HG03558 (cell line): ENCODE measurements around the gene ZC2HC1B.

ENCODE experiments used
- ATAC-seq: cut with Tn5 transposase; IDR thresholded peaks from one replicate; pipeline ENCODE4 v1.9.1; 2021; ENCODE audit warnings: moderate number of reproducible peaks; ENCODE audit not compliant: unreplicated experiment; ENCODE audit errors: extremely low read depth

Gene ZC2HC1B

DNA sequence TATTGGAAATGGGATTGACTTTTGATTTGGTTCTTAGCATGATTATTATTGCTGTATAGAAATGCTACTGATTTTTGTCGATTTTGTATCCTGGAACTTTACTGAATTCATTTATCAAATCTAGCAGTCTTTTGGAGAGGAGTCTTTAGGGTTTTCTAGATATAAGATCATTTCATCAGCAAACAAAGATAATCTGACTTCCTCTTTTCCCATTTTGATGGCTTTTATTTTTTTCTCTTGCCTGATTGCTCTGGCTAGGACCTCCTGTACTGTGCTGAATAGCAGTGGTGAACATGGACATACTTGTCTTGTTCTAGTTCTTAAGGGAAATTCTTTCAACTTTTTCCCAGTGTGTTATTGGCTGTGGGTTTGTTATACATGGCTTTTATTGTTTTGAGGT lies 64.6 kb downstream of the ZC2HC1B start:
- ATAC-seq: no peak

DNA sequence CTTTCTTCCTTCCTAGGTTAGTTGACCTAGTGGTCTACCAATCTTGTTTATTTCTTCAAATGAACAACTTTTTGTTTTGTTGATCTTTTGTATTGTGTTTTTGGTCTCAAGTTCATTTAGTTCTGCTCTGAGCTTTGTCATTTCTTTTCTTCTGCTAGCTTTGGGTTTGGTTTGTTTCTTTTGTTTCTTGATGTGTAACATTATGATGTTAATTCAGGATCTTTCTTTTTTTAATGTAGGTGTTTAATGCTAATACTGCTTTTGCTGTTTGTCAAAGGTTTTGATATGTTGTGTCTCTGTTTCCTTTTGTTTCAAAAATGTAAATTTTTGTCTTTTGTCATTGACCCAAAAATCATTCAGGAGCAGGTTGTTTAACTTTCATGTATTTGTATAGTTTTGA lies 65.7 kb downstream of the ZC2HC1B start:
- ATAC-seq: no peak

DNA sequence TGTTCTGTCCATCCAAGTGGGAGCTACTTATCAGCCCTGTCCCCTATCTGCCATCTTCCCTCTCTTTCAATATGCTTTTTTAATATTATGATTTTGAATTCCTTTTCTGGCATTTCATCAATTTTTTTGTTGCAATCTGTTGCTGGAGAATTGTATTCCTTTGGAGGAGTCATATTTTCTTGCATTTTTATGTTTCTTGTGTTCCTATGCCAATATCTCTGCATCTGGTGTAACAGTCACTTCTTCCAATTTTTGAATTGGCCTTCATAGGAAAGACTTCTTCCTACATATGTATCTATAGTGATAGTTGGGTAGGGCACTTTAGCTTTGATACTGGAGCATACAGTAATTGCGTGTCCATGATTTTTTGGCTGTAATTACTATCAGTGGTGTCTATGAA lies 70.1 kb downstream of the ZC2HC1B start:
- ATAC-seq: no peak

DNA sequence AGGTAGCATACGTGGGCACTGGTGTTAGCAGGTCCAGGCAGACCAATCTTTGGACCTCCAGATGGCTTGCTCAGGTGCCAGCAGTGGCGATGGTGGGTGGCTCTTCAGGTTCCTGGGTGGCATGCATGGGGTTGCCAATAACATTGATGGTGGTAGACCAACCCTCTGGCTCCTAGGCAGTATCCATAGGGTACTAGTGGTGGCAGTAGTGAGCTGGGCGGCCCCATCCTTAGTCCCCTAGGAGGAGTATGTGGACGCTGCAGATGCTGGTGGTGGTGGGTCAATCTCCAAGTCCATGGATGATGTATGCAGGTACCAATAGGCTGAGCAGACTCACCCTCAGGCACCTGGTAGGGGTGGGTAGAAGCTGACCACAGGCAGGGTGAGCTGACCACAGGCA lies 70.6 kb downstream of the ZC2HC1B start:
- no peak for ATAC-seq

DNA sequence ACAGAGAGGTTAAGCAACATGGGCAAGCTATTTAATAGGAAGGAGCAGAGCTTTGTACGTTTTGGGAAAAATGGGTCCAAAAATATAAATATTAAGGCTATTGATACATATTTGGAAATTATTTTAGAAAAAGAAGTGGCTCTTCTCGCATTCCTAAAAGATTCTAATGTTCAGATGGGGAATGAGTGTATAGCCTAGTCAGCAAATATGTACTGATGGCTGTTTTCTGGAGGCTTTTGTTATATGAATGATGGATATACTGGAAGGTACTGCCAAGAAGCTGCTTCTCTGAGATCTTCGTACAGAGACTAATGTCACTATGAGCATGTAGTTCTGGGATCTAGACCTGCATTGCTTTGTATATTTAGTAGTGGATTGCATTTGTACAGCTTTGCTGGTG lies 72.1 kb downstream of the ZC2HC1B start:
- ATAC-seq: no peak

DNA sequence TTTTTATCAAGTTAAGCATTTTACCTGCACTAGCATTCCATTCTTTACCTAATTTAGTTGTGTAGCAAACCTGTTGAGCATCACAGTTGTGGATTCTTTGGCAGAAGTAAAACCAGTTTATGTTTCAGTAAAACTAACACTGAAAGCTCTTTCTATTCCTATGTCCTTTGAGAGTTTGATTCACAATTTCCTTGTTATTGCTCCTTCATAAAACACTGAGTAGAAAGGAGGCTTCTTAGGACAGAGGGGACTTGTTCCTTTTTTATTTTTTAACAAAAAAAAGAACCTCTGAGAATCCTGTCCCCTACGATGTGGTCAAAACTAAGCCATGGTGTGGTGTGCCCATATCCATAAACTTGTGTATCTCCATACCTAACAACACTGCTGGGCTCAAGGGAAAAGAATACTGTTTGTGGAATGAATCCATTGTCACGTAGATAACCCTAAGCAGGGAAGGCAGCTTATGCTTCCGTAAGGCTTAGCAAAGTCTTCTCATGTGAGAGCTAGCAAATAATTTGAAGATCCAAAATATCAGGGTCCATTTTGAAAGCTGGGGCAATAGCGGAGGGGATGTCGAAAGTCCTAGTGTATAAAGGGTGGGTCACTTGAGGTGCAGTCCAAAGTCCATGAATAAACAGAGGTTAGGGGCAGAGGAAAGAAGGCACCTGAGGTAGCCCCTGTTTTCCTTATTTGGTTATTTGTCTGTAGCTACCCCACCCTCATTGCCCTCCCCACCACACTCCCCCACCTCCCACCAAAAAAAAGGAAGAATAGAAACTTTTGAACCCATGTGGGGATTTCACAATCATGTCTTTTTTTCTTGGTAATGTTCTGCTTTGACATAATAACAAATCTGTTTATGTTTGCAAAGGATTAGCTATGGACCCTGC lies 72.7 kb downstream of the ZC2HC1B start:
- ATAC-seq: no peak

DNA sequence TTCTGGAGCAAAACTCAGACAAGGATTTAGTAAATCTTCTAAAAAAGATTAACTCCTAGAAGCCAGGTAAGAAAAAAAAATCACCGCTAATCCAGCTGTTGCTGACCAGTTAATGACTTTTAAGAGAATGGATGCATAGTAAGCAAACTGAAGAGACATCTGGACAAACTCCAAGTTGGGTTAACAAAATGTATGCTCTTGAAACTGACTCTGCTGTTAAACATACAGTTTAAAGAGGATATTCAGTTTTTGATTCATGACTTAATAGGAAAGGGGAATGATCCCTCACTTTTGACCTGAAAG lies 73.3 kb downstream of the ZC2HC1B start:
- no peak for ATAC-seq

DNA sequence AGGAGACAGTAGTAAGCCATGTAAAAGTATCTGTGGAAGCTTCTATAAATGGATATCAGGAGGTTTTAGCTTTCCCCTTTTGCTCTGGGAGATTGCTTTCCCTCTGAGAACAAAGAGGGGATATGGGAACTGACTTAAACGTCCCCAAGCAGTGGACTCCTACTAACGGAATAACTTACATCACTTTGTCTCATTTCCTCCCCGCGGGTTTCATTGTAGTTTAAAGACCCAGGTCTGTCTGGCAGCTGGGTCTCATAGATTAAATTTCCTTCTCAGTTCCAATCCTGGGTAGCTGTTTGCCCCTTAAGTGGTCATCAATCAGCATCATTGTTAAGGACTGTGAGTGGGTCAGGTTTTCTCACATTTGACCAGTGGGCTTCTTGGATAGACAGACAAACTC lies 75.1 kb downstream of the ZC2HC1B start:
- no peak for ATAC-seq

DNA sequence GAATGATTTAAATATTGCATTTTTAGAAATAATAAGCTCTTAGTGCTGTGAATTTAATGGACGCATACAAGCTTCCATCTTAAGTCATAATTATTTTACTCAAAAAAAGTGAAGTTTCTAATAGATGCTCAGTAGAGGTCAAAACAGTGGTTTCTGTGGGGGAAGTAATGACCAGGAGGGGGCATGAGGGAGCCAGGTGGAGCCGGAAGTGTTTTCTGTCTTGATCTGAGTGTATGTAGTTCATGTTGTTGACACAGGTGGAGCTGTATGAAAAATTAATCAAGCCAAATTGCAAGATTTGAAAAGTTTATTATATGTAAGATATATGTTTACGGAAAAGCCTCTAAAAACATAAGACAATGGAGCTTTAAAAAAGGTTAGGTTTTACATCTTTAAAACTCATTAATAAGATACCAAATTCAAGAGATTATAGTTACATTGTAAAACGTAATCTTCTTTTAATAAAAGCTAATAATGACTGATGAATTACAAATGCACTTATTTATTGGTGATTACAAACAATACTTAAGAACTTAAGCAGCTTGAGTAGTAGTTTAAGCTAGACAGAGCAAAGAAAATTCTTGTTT lies 75.8 kb downstream of the ZC2HC1B start:
- peak; percentile 97 for ATAC-seq

DNA sequence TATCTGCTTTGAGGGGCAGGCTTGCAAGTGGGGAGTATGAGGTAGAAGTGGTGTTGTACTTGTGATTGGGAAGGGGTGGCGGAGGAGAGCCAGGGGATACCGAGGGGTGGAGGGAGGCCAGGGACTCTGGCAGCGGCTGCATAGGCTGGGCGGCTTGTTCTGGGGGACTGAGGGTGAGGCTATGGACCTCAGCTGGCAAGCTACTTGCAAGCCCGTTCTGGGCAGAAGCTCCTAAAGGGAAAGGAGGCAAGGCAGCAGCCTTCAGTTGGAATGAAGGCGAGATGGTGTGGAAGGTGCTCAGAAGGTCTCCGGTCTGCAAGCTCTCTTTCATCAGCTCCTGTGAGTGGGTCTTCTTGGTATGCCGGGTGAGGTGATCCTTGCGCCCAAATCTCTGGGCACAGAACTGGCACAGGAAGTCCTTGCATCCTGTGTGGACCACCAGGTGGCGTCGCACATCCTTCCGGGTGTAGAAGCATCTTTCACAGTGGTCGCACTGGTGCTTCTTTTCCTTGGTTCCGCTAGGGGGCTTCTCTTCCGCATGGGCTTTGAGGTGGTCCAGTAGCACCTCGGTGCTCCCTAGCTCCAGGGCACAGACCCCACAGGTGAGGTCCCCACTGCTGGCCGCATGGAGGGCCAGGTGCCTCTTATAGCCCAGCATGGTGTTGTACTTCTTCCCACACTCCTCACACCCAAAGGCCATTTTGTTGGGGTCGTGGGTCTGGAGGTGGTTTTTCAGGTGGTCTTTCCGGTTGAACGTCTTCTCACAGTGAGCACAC lies 77.8 kb downstream of the ZC2HC1B start:
- no peak for ATAC-seq

DNA sequence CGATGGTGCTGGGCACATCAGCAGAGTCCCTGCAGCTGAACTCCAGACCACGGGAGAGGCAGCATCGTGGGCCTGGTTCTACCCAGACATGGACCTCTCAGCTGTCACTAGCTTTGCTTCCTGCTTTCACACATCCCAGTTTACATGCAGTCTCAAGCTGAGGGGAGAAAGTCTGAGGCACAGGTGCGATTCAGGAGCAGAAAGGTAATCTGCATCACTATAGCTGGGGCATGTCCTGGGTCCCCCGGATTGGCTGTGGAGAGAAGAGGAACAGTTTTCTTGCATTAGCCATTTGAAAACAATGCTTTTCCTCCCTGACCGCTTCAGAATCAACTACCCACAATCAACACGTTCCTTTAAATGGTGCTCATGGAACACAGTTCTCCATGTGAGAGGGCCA lies 83.9 kb downstream of the ZC2HC1B start:
- ATAC-seq: no peak

DNA sequence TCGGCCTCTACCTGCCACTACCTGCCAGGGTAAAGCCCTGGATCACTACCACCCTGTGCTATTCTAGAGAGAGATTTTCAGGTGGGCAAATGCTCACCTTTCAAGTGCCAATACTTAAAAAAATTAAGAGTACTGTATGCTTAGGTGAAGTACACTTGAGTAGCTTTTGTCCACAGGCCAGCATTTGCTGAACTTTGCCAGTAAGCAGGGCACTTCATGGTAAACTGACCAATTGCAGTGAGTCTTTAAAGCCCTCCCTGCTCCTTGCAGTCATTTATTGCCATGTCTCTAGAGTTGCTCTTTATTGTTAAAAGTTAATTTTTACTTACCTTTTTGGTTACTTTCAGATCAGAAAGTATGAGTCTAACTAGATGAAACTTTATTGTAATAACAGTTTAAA lies 85.3 kb downstream of the ZC2HC1B start:
- ATAC-seq: no peak

DNA sequence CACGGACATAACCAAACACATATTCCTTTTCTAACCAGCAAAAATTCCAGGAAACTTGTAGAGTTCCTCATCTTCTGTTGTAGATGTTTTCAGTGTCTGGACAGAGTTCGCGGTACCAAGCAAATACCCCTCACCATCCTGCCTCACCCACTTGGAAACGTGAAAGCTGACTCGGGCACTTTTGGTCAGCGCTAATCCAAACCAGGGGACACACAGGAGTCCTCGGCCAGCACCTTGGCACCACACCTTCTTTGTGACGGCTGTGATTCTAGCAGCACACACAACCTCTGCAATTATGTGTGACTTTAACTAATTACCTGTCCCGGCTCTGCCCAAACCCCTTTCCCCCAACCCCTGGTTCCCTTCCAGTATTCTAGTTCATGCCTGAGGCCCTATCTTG lies 85.7 kb downstream of the ZC2HC1B start:
- ATAC-seq: no peak

DNA sequence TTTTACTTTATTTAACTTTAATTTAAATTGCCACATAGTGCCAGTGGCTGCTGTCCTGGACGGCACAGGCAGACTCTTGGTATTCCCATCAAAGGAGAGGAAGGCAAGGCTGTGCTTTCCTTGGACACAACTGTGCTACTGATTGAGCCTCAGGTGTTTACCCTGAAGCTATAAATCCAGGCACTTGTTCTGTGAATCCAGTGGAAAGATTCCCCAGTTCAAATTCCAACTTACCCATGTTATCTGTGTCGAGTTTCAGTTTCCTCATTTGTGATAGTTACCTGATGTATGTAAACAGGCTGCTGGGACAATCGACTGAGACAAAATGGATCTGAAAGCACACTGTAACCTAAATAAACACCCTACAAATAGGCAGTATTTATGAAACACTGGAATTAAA lies 86.6 kb downstream of the ZC2HC1B start:
- no peak for ATAC-seq

DNA sequence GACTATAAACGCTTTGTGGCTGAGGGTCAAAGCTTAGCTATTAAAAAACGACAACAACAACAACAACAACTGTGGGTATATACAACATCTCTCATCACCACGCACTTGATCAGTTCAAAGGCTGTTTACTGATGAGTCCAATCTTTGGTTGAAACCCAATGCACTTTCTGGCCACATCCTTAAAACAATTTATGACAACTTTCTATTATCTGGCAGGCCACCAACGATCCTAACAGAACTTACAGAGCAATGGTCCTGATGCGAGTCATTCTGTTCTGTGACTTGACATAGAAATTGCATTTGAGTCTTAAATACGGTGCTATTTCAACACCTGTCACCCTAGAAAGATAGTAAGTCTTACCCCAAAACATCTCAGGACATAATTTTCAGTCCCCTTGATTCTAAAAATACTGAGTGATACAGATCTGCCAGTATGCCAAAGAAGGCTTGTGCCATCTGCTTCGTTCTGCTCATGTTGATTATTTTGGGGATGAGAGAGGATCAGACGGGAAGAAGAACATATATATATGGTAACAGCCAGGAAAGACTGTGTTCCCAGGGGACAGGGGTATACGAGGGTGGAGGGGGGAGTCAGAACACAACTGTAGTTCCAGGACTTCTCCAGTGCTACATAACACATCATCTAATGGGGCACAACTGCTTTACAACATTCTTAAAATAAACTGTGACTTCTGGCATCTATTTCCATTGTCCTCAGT lies 87.9 kb downstream of the ZC2HC1B start:
- no peak for ATAC-seq

DNA sequence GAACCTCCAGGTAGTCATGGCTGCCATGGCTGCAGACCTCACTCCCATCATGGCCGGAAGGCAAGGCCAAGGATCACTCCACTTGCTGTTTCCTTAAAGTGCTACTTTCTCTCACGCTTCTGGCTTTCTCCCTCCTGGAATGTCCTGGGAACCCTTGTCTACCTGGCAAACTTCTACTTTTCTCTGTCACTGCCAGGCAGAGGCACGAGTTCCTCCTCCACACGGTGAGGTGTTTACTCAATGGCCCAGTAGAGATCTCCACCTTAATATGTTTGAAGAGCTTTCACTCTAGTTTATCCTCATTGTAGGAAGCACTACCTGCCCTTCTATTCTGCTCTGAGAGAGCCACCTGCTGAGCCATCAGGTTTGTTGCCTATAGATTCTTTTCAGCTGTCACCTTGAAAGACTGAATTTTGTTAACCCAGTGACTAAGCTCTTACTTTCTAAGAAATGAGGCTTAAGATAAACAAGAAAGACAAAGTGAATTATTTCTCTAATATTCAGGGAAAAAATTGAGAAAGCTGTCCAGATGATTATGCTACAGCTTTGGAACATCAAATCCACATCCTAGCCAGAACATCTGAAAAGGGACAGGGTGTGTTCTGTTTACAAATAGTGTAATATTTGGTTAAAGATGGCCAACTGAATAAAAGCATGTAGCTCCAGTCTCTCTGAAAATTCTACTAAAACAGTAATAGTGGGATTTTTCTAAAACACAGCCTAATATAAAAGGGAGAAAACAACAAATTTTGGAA lies 88.8 kb downstream of the ZC2HC1B start:
- no peak for ATAC-seq

DNA sequence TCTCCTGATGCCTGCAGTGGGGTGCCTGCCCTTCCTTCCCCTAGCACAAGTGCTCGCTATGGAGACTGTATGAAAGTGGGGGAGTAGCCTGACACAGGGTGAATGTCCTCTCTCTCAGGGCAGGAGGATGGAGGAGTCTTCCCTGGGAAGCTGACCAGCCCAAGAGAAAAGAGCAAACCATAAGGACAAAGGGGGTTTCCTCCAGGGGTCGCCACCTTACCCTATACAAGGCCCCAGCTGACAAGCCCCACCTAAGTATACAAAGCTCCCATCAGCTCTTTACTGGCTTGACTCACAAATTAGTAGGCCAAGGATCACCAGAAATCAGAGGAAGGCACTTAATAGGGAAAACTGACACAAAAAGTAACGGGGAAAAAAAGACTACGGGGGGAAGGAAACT lies 89.6 kb downstream of the ZC2HC1B start:
- no peak for ATAC-seq

DNA sequence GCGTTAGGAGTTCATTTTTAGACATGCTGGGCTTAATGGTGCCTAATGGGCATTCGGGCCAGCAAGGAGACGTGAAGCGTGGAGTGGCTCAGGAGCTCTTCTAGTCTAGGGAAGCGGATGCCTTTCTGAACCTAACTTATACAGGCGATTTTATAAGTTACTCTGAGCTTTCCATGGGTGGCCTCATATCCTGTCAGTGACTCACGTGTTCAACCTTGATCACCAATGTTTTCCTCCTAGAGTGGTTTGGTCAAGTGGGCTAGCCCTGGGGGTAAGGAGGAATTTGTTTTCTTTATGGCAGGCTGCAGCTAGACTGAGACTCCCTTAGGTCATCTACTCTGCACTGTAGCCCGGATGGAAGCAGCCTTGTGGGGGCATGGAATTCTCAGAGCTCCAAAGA lies 91.7 kb downstream of the ZC2HC1B start:
- no peak for ATAC-seq

DNA sequence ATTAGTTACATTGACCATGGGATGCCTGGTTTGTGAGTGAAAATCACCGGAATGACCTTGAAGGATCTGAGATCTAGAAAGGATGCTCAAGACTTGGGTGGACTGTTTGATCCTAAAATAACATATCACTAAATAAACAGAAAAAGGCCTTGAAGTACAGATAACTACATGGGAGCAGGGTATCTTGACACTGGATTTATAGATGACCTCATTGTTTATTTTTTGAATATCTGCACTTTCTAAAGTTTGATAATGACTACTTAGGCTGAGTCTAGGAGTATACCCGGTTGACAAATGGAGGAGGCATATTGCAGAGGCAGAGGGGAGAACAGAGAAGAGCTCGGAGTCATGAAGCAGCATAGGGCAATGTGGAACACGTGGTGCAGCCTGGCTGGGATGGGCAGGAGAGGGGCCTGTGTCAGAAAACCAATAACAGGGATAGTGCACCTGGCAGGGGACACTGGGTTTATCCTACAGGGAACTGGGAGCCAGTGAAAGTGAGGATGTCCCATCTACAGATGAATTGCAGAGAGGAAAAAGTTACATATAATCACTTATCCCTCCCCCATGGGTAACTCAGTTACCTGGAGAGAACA lies 93.5 kb downstream of the ZC2HC1B start:
- no peak for ATAC-seq
